Vagina (tissue), 2 donors: ENCODE results near the gene RPRD1B.

ENCODE experiments used
- POLR2A ChIP-seq, 2 donors: fragments of 450-650 bp; IDR thresholded peaks; one replicate each; pipeline ENCODE4 v1.6.1; 2017; ENCODE audit warnings: antibody characterized with exemption in 2 of 2, mild to moderate bottlenecking in 2 of 2, moderate library complexity in 2 of 2
- POLR2AphosphoS5 ChIP-seq, 2 donors: sonication (generic); formaldehyde crosslinking; IDR thresholded peaks; one replicate each; pipeline ENCODE4 v1.9.0; 2017; ENCODE audit warnings: antibody characterized with exemption in 2 of 2, mild to moderate bottlenecking in 2 of 2, low read depth in 1 of 2; ENCODE audit not compliant: insufficient read depth in 1 of 2
- TF ChIP-seq, protein P1 (sequence below), 3 experiments: fragments of 450-650 bp in 2 of 3; fragments of 200-600 bp in 1 of 3; sonication (generic) in 1 of 3; IDR thresholded peaks; one replicate each; pipeline ENCODE4 v1.5.1; 2017 to 2019; ENCODE audit warnings: antibody characterized with exemption in 3 of 3, mild to moderate bottlenecking in 2 of 3, moderate library complexity in 2 of 3

GRCh38 chr20:38024496-38024895 lies 9.1 kb upstream of the RPRD1B start:
- TF ChIP-seq POLR2A (IDR thresholded peaks at IDR 0.05) (no peak), POLR2AphosphoS5 (IDR thresholded peaks at IDR 0.05; ENCODE audit: insufficient read depth in 1 of 2, low read depth in 1 of 2) (no peak)
- TF ChIP-seq, protein P1, sequence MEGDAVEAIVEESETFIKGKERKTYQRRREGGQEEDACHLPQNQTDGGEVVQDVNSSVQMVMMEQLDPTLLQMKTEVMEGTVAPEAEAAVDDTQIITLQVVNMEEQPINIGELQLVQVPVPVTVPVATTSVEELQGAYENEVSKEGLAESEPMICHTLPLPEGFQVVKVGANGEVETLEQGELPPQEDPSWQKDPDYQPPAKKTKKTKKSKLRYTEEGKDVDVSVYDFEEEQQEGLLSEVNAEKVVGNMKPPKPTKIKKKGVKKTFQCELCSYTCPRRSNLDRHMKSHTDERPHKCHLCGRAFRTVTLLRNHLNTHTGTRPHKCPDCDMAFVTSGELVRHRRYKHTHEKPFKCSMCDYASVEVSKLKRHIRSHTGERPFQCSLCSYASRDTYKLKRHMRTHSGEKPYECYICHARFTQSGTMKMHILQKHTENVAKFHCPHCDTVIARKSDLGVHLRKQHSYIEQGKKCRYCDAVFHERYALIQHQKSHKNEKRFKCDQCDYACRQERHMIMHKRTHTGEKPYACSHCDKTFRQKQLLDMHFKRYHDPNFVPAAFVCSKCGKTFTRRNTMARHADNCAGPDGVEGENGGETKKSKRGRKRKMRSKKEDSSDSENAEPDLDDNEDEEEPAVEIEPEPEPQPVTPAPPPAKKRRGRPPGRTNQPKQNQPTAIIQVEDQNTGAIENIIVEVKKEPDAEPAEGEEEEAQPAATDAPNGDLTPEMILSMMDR (IDR thresholded peaks at IDR 0.05) = no peak
